Panc1 (cell line): ENCODE results near the gene PPM1F. TPM values are rescaled to one million over a fixed set of nuclear protein-coding genes. Genes with fewer than 3 reads are reported as not detected.
"Not testable (repeated sequence)": the region's sequence is repeated elsewhere in the genome, so short reads cannot be mapped to it uniquely, and the experiment has no call there.

Experiments used
- ATAC-seq: fragments of 200-7000 bp; cut with Tn5 transposase; 2 replicates; pipeline ENCODE4 v1.9.1; 2020; ENCODE audit warnings: mild to moderate bottlenecking, moderate library complexity
- BruUV-seq: library from RNA; stranded (reverse); fragments of 400-500 nt; replicated peaks from 2 replicates; lab custom pipeline; 2021; lab: Mats Ljungman, UMichigan
- CTCF ChIA-PET: fragments of 300-600 bp; sonication (Branson Sonifier 250); formaldehyde crosslinking; loops from one replicate; lab custom pipeline; 2022; ENCODE audit warnings: antibody characterized with exemption; lab: Charles Lee
- POLR2A ChIA-PET: fragments of 300-600 bp; sonication (Branson Sonifier 250); formaldehyde crosslinking; loops from one replicate; lab custom pipeline; 2022; ENCODE audit warnings: antibody characterized with exemption; lab: Charles Lee
- DNase-seq: peaks from one replicate; pipeline ENCODE4 v3.0.0-alpha.2; 2010; ENCODE audit warnings: low read depth, low spot score
- H3K27ac ChIP-seq: 2 replicates; pipeline ENCODE4 v1.5.1; 2011; ENCODE audit warnings: mild to moderate bottlenecking, low read length, inconsistent platforms
- H3K27me3 ChIP-seq: fragments of 200-500 bp; sonication (Bioruptor generic); 2 replicates; pipeline ENCODE4 v1.6.0; 2014; ENCODE audit warnings: low read length, inconsistent platforms; ENCODE audit not compliant: control insufficient read depth, insufficient read depth
- H3K36me3 ChIP-seq: fragments of 200-500 bp; sonication (Bioruptor generic); 2 replicates; pipeline ENCODE4 v1.5.1; 2014; ENCODE audit warnings: inconsistent platforms, mild to moderate bottlenecking, low read length, moderate library complexity; ENCODE audit not compliant: control insufficient read depth, insufficient read depth
- H3K4me1 ChIP-seq: 2 replicates; pipeline ENCODE4 v1.5.1; 2011; ENCODE audit warnings: inconsistent platforms, mild to moderate bottlenecking, low read length, moderate library complexity; ENCODE audit not compliant: control insufficient read depth, insufficient read depth
- H3K4me3 ChIP-seq, 2 experiments: 2 replicates each; pipeline ENCODE4 v1.5.1; 2011 to 2012; ENCODE audit warnings: low read depth in 2 of 2, low read length in 2 of 2, mild to moderate bottlenecking in 2 of 2, inconsistent platforms in 1 of 2, moderate library complexity in 1 of 2
- H3K9me3 ChIP-seq: fragments of 200-500 bp; sonication (Bioruptor generic); 2 replicates; pipeline ENCODE4 v1.5.1; 2014; ENCODE audit warnings: low read depth, mild to moderate bottlenecking, inconsistent platforms, low read length, moderate library complexity; ENCODE audit not compliant: control insufficient read depth, insufficient read depth
- CTCF ChIP-seq: fragments of 450-650 bp; IDR thresholded peaks from 2 replicates; pipeline ENCODE4 v1.5.1; 2017; ENCODE audit warnings: mild to moderate bottlenecking
- POLR2AphosphoS5 ChIP-seq: IDR thresholded peaks from 2 replicates; pipeline ENCODE4 v1.6.1; 2012; ENCODE audit warnings: mild to moderate bottlenecking, low read depth, low read length, moderate library complexity
- REST ChIP-seq, 2 experiments: IDR thresholded peaks; 2 replicates each; pipeline ENCODE4 v1.6.1; 2011 to 2012; ENCODE audit warnings: low read depth in 2 of 2, control low read depth in 1 of 2, low read length in 1 of 2, mild to moderate bottlenecking in 1 of 2, moderate library complexity in 1 of 2; ENCODE audit not compliant: insufficient read depth in 1 of 2
- SIN3A ChIP-seq: IDR thresholded peaks from 2 replicates; pipeline ENCODE4 v1.6.1; 2012; ENCODE audit warnings: low read depth, mild to moderate bottlenecking, low read length, moderate library complexity, borderline replicate concordance; ENCODE audit not compliant: insufficient read depth
- TCF7L2 ChIP-seq: IDR thresholded peaks from 2 replicates; pipeline ENCODE4 v1.6.1; 2011; ENCODE audit warnings: mild to moderate bottlenecking, low read depth, low read length, inconsistent platforms
- in situ Hi-C: cut with HindIII; loops from 2 replicates; pipeline ENCODE4 v1.10.0; 2016; ENCODE audit warnings: low sequenced_read_pairs, low pct_unique_long_range_greater_than_20kb
- intact Hi-C: fragments of 100-400 bp; cut with micrococcal nuclease; formaldehyde crosslinking; loops from one replicate; pipeline ENCODE4 v1.10.0; 2022; ENCODE audit not compliant: unreplicated experiment
- total RNA-seq: library from RNA; stranded (reverse); gene quantifications from one replicate; pipeline ENCODE4 v1.2.1, GENCODE V29; 2021; ENCODE audit not compliant: unreplicated experiment

PPM1F gene
- total RNA-seq, 1 experiment from 2014 or later: 28.9 TPM

GRCh38 chr22:21909871-21910270 is 42.8 kb downstream of the PPM1F start:
- Histone ChIP-seq H3K9me3 (no peaks in the 10 kb centered on the region), H3K27ac (no peak overlapping the region), H3K4me1 (no peaks in the 10 kb centered on the region), H3K4me3 (no peak overlapping the region), H3K27me3 (no peaks in the 10 kb centered on the region), H3K36me3 (no peaks in the 10 kb centered on the region)
- ChIA-PET POLR2A (no interaction called here), CTCF (no interaction called here)
- in situ Hi-C loops (no loop called here), intact Hi-C loops (no loop called here)
- DNase-seq: no peak
- TF ChIP-seq REST (IDR thresholded peaks at IDR 0.05; ENCODE audit: insufficient read depth in 1 of 2, low read depth in 2 of 2, low read length in 1 of 2): no peak
- no peak for TF ChIP-seq SIN3A
- no peak for TF ChIP-seq CTCF
- no peak for TF ChIP-seq TCF7L2
- BruUV-seq: no TSS peak
- no peak for ATAC-seq

- Histone ChIP-seq H3K4me1 (no peaks in the 10 kb centered on the region), H3K27ac (no peak overlapping the region), H3K36me3 (no peaks in the 10 kb centered on the region), H3K4me3 (no peak overlapping the region), H3K9me3 (no peaks in the 10 kb centered on the region), H3K27me3 (no peaks in the 10 kb centered on the region)
- BruUV-seq: no TSS peak
- no peak for TF ChIP-seq POLR2AphosphoS5
- TF ChIP-seq SIN3A: no peak
- no peak for TF ChIP-seq TCF7L2
- TF ChIP-seq REST (IDR thresholded peaks at IDR 0.05; ENCODE audit: insufficient read depth in 1 of 2, low read depth in 2 of 2, low read length in 1 of 2): no peak
- no peak for TF ChIP-seq CTCF
- POLR2A ChIA-PET: no interaction called here
- intact Hi-C loops (no loop called here), in situ Hi-C loops (no loop called here)
- CTCF ChIA-PET: no interaction called here
- no peak for DNase-seq
- ATAC-seq: no peak
Measured at GRCh38 chr22:21907638-21908522, 44.8 kb downstream of the PPM1F start.

GRCh38 chr22:21905234-21905633 is 47.4 kb downstream of the PPM1F start:
- CTCF ChIA-PET, DNase-seq, in situ Hi-C loops, H3K27ac ChIP-seq, H3K4me1 ChIP-seq, H3K4me3 ChIP-seq, intact Hi-C loops, BruUV-seq, H3K36me3 ChIP-seq, ATAC-seq, H3K27me3 ChIP-seq, H3K9me3 ChIP-seq, POLR2A ChIA-PET: not testable (repeated sequence)
